Ectodermal cell (in vitro differentiated cells): Measurements from ENCODE around the gene AP3M1. TPM values are rescaled to one million over a fixed set of nuclear protein-coding genes. Genes with fewer than 3 reads are reported as not detected.
"Not testable (repeated sequence)": the region's sequence is repeated elsewhere in the genome, so short reads cannot be mapped to it uniquely, and the experiment has no call there.

Experiments used
- H3K27ac ChIP-seq: 2 replicates; pipeline ENCODE4 v1.7.0; 2013; ENCODE audit warnings: mild to moderate bottlenecking, low read depth, low read length; ENCODE audit not compliant: insufficient read depth, poor library complexity, severe bottlenecking
- H3K27me3 ChIP-seq: 2 replicates; pipeline ENCODE4 v1.7.0; 2013; ENCODE audit warnings: mild to moderate bottlenecking, low read length; ENCODE audit not compliant: insufficient read depth, control insufficient read depth, poor library complexity, severe bottlenecking
- H3K36me3 ChIP-seq: one replicate; pipeline ENCODE4 v1.7.0; 2013; ENCODE audit warnings: low read length; ENCODE audit not compliant: control insufficient read depth, insufficient read depth
- H3K4me1 ChIP-seq: one replicate; pipeline ENCODE4 v1.7.0; 2013; ENCODE audit warnings: low read length; ENCODE audit not compliant: control insufficient read depth, insufficient read depth
- H3K4me3 ChIP-seq: 2 replicates; pipeline ENCODE4 v1.7.0; 2013; ENCODE audit warnings: low read depth, low read length, control low read depth; ENCODE audit not compliant: insufficient read depth
- H3K9me3 ChIP-seq: 2 replicates; pipeline ENCODE4 v1.7.0; 2013; ENCODE audit warnings: mild to moderate bottlenecking, low read length, moderate library complexity; ENCODE audit not compliant: control insufficient read depth
- WGBS, 2 experiments: methylation state at CpG; one replicate each; pipeline ENCODE4 v1.1.7; 2013; ENCODE audit warnings: missing lambda C conversion rate in 2 of 2; 5-methylcytosine and 5-hydroxymethylcytosine counted together
- polyA plus RNA-seq, 4 experiments: library from polyadenylated mRNA; stranded (reverse); fragments of 50-300 nt; gene quantifications; one replicate each; pipeline ENCODE4 v1.2.3, GENCODE V29; 2013

Gene AP3M1
- polyA plus RNA-seq (2013, experiment 1 of 4), result 72.7 TPM
- 75.5 TPM for polyA plus RNA-seq (2013, experiment 2 of 4)
- polyA plus RNA-seq (2013, experiment 3 of 4), result 59.3 TPM
- 66.1 TPM for polyA plus RNA-seq (2013, experiment 4 of 4)

- no peaks in the 10 kb centered on the region for H3K36me3 ChIP-seq
- H3K27ac ChIP-seq, result peak within 1 kb of the TSS; percentile 95
- H3K4me3 ChIP-seq, result peak within 1 kb of the TSS; percentile 88
- H3K9me3 ChIP-seq, result no peaks in the 10 kb centered on the region
- H3K4me1 ChIP-seq, result peaks cover 5% of the 10 kb centered on the region
- 0 to 1% methylated on average over 32 of the region's 32 CpGs for WGBS, 2 experiments
- no peaks in the 10 kb centered on the region for H3K27me3 ChIP-seq
These were observed at the start of gene AP3M1 for GRCh38 chr10:74150204-74150989. AP3M1 (minus strand) TSS chr10:74150828; CDS start chr10:74138379, 12,449 bp downstream.

GRCh38 chr10:74199315-74199714 lies 48.7 kb upstream of the AP3M1 start:
- no peaks in the 10 kb centered on the region for H3K4me1 ChIP-seq
- WGBS, 2 experiments, result 87 to 97% methylated on average over 4 of the region's 4 CpGs
- no peaks in the 10 kb centered on the region for H3K27me3 ChIP-seq
- no peaks in the 10 kb centered on the region for H3K36me3 ChIP-seq
- no peaks in the 10 kb centered on the region for H3K9me3 ChIP-seq
- no peak overlapping the region for H3K4me3 ChIP-seq
- no peak overlapping the region for H3K27ac ChIP-seq

GRCh38 chr10:74194999-74195398 lies 44.4 kb upstream of the AP3M1 start:
- no peak overlapping the region for H3K4me3 ChIP-seq
- no peak overlapping the region for H3K27ac ChIP-seq
- no peaks in the 10 kb centered on the region for H3K36me3 ChIP-seq
- H3K27me3 ChIP-seq, result no peaks in the 10 kb centered on the region
- no peaks in the 10 kb centered on the region for H3K9me3 ChIP-seq
- no peaks in the 10 kb centered on the region for H3K4me1 ChIP-seq
- 93% methylated on average over 2 of the region's 3 CpGs; no CpG with 5 or more reads in 1 of the 2 experiments for whole genome bisulfite sequencing, 2 experiments

- H3K4me3 ChIP-seq, result no peak overlapping the region
These were observed 43.9 kb upstream of the AP3M1 start for GRCh38 chr10:74194545-74194944.

GRCh38 chr10:74190494-74190893 lies 39.9 kb upstream of the AP3M1 start:
- Histone ChIP-seq H3K27me3 (no peaks in the 10 kb centered on the region), H3K4me1 (no peaks in the 10 kb centered on the region), H3K27ac (no peak overlapping the region), H3K4me3 (no peak overlapping the region), H3K36me3 (no peaks in the 10 kb centered on the region), H3K9me3 (no peaks in the 10 kb centered on the region)

More at GRCh38 chr10:74194545-74194944, 43.9 kb upstream of the AP3M1 start:
- no peaks in the 10 kb centered on the region for H3K27me3 ChIP-seq
- no peaks in the 10 kb centered on the region for H3K36me3 ChIP-seq
- H3K4me1 ChIP-seq, result no peaks in the 10 kb centered on the region
- no peak overlapping the region for H3K27ac ChIP-seq
- H3K9me3 ChIP-seq, result no peaks in the 10 kb centered on the region
- WGBS, 2 experiments, result 94 to 96% methylated on average over 3 of the region's 3 CpGs

GRCh38 chr10:74189999-74190421 lies 39.4 kb upstream of the AP3M1 start:
- no peaks in the 10 kb centered on the region for H3K36me3 ChIP-seq
- H3K9me3 ChIP-seq, result no peaks in the 10 kb centered on the region
- 68 to 80% methylated on average over 3 of the region's 3 CpGs for WGBS, 2 experiments
- H3K27me3 ChIP-seq, result no peaks in the 10 kb centered on the region
- no peak overlapping the region for H3K27ac ChIP-seq
- H3K4me1 ChIP-seq, result no peaks in the 10 kb centered on the region
- no peak overlapping the region for H3K4me3 ChIP-seq

- H3K27ac ChIP-seq, H3K4me1 ChIP-seq, H3K9me3 ChIP-seq, H3K4me3 ChIP-seq, H3K27me3 ChIP-seq, H3K36me3 ChIP-seq: not testable (repeated sequence)
- WGBS, 2 experiments, result 93 to 94% methylated on average over 13 of the region's 13 CpGs
These were observed 38.0 kb upstream of the AP3M1 start for GRCh38 chr10:74188617-74189016.

- H3K9me3 ChIP-seq, result no peaks in the 10 kb centered on the region
- 100% methylated on average over 1 of the region's 1 CpG for WGBS, 2 experiments
- H3K27me3 ChIP-seq, result no peaks in the 10 kb centered on the region
- H3K4me1 ChIP-seq, result no peaks in the 10 kb centered on the region
- H3K27ac ChIP-seq, result no peak overlapping the region
- no peaks in the 10 kb centered on the region for H3K36me3 ChIP-seq
- no peak overlapping the region for H3K4me3 ChIP-seq
These were observed 36.6 kb upstream of the AP3M1 start for GRCh38 chr10:74187237-74187636.

- Histone ChIP-seq H3K4me1 (no peaks in the 10 kb centered on the region), H3K27ac (no peak overlapping the region), H3K36me3 (no peaks in the 10 kb centered on the region), H3K9me3 (no peaks in the 10 kb centered on the region), H3K4me3 (no peak overlapping the region), H3K27me3 (no peaks in the 10 kb centered on the region)
These were observed 36.0 kb upstream of the AP3M1 start for GRCh38 chr10:74186678-74187077.

- Histone ChIP-seq H3K4me1 (no peaks in the 10 kb centered on the region), H3K4me3 (no peak overlapping the region), H3K27me3 (no peaks in the 10 kb centered on the region), H3K9me3 (no peaks in the 10 kb centered on the region), H3K27ac (no peak overlapping the region), H3K36me3 (no peaks in the 10 kb centered on the region)
- 93 to 96% methylated on average over 2 of the region's 2 CpGs for WGBS, 2 experiments
These were observed 28.6 kb upstream of the AP3M1 start for GRCh38 chr10:74179111-74179710.
